HEK293 (cell line): ENCODE results near the gene SMC1B.

Experiments
- CTCF ChIP-seq: fragments of 450-650 bp; formaldehyde crosslinking; IDR thresholded peaks from 2 replicates; pipeline ENCODE4 v1.5.1; 2016; ENCODE audit warnings: missing biosample characterization, missing genetic modification characterization
- YY1 ChIP-seq: fragments of 450-650 bp; formaldehyde crosslinking; IDR thresholded peaks from 2 replicates; pipeline ENCODE4 v1.5.1; 2018; ENCODE audit warnings: missing biosample characterization, missing genetic modification characterization
- ZNF184 ChIP-seq: fragments of 450-650 bp; IDR thresholded peaks from 2 replicates; pipeline ENCODE4 v1.5.1; 2018; ENCODE audit warnings: missing biosample characterization, mild to moderate bottlenecking, missing genetic modification characterization
- ZNF335 ChIP-seq: fragments of 450-650 bp; formaldehyde crosslinking; conservative IDR thresholded peaks from 2 replicates; pipeline ENCODE4 v1.5.1; 2016; ENCODE audit warnings: missing biosample characterization, missing genetic modification characterization
- ZNF398 ChIP-seq: fragments of 450-650 bp; formaldehyde crosslinking; IDR thresholded peaks from 2 replicates; pipeline ENCODE4 v1.5.1; 2017; ENCODE audit warnings: missing biosample characterization, missing genetic modification characterization
- ZNF48 ChIP-seq: fragments of 450-650 bp; formaldehyde crosslinking; IDR thresholded peaks from 2 replicates; pipeline ENCODE4 v1.5.1; 2016; ENCODE audit warnings: missing biosample characterization, missing genetic modification characterization
- ZNF530 ChIP-seq: fragments of 450-650 bp; formaldehyde crosslinking; IDR thresholded peaks from 2 replicates; pipeline ENCODE4 v1.5.1; 2016; ENCODE audit warnings: low read depth, missing biosample characterization, missing genetic modification characterization
- ZNF548 ChIP-seq: fragments of 450-650 bp; formaldehyde crosslinking; IDR thresholded peaks from 2 replicates; pipeline ENCODE4 v1.5.1; 2016; ENCODE audit warnings: missing biosample characterization, missing genetic modification characterization
- ZNF639 ChIP-seq: fragments of 450-650 bp; formaldehyde crosslinking; IDR thresholded peaks from 2 replicates; pipeline ENCODE4 v1.5.1; 2016; ENCODE audit warnings: missing biosample characterization, missing genetic modification characterization
- ZNF664 ChIP-seq: fragments of 450-650 bp; formaldehyde crosslinking; IDR thresholded peaks from 2 replicates; pipeline ENCODE4 v1.5.1; 2016; ENCODE audit warnings: missing biosample characterization, missing genetic modification characterization
- TF ChIP-seq, protein P1 (sequence below): fragments of 450-650 bp; formaldehyde crosslinking; IDR thresholded peaks from 2 replicates; pipeline ENCODE4 v1.5.1; 2016; ENCODE audit warnings: missing biosample characterization, missing genetic modification characterization
- TF ChIP-seq, protein P2 (sequence below): sonication (generic); formaldehyde crosslinking; IDR thresholded peaks from 2 replicates; pipeline ENCODE4 v1.8.1; 2022; ENCODE audit warnings: mild to moderate bottlenecking, moderate library complexity, missing genetic modification reagents
- TF ChIP-seq, protein P3 (sequence below): fragments of 450-650 bp; formaldehyde crosslinking; IDR thresholded peaks from 2 replicates; pipeline ENCODE4 v1.5.1; 2017; ENCODE audit warnings: missing biosample characterization, mild to moderate bottlenecking, missing genetic modification characterization, moderate library complexity

DNA sequence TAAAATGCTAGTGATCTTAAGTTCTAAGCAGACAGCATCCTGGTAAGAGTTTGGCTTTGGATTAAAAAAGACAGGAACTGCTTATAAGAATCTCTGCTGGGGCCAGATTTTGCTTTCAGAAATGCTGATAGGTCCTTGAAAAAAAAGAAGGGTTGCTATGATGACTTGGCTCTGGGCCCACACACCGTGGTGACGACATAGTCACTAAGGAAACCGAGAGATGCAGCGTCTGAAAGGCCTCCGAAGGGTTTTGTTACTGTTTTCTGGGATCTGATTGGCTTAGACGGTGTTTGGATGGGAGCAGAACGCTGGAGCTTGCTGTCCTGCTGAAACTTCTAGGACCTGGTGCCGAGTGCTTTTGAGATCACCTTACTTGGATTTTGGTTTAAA lies 95.2 kb downstream of the SMC1B start:
- TF ChIP-seq CTCF (tag by site-specific recombination), result no peak
- no peak for TF ChIP-seq ZNF664 (tag by site-specific recombination)
- TF ChIP-seq ZNF398 (tag by site-specific recombination), result peak; percentile 31; the same call in 1 of the 2 replicates
- TF ChIP-seq, protein P1, sequence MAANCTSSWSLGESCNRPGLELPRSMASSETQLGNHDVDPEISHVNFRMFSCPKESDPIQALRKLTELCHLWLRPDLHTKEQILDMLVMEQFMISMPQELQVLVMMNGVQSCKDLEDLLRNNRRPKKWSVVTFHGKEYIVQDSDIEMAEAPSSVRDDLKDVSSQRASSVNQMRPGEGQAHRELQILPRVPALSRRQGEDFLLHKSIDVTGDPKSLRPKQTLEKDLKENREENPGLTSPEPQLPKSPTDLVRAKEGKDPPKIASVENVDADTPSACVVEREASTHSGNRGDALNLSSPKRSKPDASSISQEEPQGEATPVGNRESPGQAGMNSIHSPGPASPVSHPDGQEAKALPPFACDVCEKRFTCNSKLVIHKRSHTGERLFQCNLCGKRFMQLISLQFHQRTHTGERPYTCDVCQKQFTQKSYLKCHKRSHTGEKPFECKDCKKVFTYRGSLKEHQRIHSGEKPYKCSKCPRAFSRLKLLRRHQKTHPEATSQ (tag by site-specific recombination), result no peak
- TF ChIP-seq ZNF48 (tag by site-specific recombination), result no peak
- TF ChIP-seq ZNF184, result no peak
- TF ChIP-seq, protein P2, sequence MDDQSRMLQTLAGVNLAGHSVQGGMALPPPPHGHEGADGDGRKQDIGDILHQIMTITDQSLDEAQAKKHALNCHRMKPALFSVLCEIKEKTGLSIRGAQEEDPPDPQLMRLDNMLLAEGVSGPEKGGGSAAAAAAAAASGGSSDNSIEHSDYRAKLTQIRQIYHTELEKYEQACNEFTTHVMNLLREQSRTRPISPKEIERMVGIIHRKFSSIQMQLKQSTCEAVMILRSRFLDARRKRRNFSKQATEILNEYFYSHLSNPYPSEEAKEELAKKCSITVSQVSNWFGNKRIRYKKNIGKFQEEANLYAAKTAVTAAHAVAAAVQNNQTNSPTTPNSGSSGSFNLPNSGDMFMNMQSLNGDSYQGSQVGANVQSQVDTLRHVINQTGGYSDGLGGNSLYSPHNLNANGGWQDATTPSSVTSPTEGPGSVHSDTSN (CRISPR knock-in tag), result no peak
- no peak for TF ChIP-seq ZNF639
- no peak for TF ChIP-seq ZNF530 (tag by site-specific recombination)
- TF ChIP-seq ZNF335 (tag by site-specific recombination), result no peak
- no peak for TF ChIP-seq YY1 (tag by site-specific recombination)
- TF ChIP-seq ZNF548, result no peak
- TF ChIP-seq, protein P3, sequence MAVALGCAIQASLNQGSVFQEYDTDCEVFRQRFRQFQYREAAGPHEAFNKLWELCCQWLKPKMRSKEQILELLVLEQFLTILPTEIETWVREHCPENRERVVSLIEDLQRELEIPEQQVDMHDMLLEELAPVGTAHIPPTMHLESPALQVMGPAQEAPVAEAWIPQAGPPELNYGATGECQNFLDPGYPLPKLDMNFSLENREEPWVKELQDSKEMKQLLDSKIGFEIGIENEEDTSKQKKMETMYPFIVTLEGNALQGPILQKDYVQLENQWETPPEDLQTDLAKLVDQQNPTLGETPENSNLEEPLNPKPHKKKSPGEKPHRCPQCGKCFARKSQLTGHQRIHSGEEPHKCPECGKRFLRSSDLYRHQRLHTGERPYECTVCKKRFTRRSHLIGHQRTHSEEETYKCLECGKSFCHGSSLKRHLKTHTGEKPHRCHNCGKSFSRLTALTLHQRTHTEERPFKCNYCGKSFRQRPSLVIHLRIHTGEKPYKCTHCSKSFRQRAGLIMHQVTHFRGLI, result no peak
